A549 (cell line): Measurements from ENCODE around the gene MAMDC4. TPM values are rescaled to one million over a fixed set of nuclear protein-coding genes. Genes with fewer than 3 reads are reported as not detected.

Experiments used
- ATAC-seq, 2 experiments: fragments of 200-7000 bp in 1 of 2; fragments of >200 bp in 1 of 2; cut with Nextera tagmentation in 1 of 2; cut with Tn5 transposase in 1 of 2; 3 replicates each; pipeline versions ENCODE4 v1.8.0 to v1.9.1; 2018 to 2020; ENCODE audit warnings: mild to moderate bottlenecking in 1 of 2, moderate library complexity in 1 of 2
- CTCF ChIA-PET: fragments of 300-600 bp; sonication (Branson Sonifier 250); formaldehyde crosslinking; extraction: SDS; loops from one replicate; lab custom pipeline; 2021; ENCODE audit warnings: antibody characterized with exemption, inconsistent platforms; lab: Yijun Ruan, JAX
- POLR2A ChIA-PET: fragments of 350-600 bp; formaldehyde crosslinking; extraction: SDS; loops from one replicate; lab custom pipeline; 2021; ENCODE audit warnings: antibody characterized with exemption, inconsistent platforms; lab: Yijun Ruan, JAX
- DNase-seq, 2 experiments: peaks; one replicate each; pipeline versions ENCODE4 v3.0.0 to v3.0.0-alpha.2; 2011 to 2016; ENCODE audit warnings: low read depth in 1 of 2, low spot score in 1 of 2
- FAIRE-seq: peaks from 2 replicates; lab custom pipeline; 2011; peaks lifted over from hg19 to GRCh38; lab: Jason Lieb, UNC
- H3K27ac ChIP-seq, 2 experiments: fragments of >200 bp; sonication (Bioruptor Twin); formaldehyde crosslinking; 3 replicates each; pipeline ENCODE4 v1.5.1; 2016 to 2017
- H3K4me1 ChIP-seq: fragments of >200 bp; sonication (Bioruptor Twin); formaldehyde crosslinking; 3 replicates; pipeline ENCODE4 v1.6.1; 2016
- H3K4me2 ChIP-seq: fragments of >200 bp; sonication (Bioruptor Twin); formaldehyde crosslinking; 3 replicates; pipeline ENCODE4 v1.6.1; 2016
- H3K4me3 ChIP-seq: fragments of >200 bp; sonication (Bioruptor Twin); formaldehyde crosslinking; 3 replicates; pipeline ENCODE4 v1.5.1; 2016
- H3K9me3 ChIP-seq: fragments of >200 bp; sonication (Bioruptor Twin); formaldehyde crosslinking; 3 replicates; pipeline ENCODE4 v1.6.1; 2016
- CHD2 ChIP-seq: fragments of 150-350 bp; IDR thresholded peaks from 2 replicates; pipeline ENCODE4 v1.6.1; 2014; ENCODE audit warnings: low read length; ENCODE audit not compliant: partially characterized antibody
- FOSB ChIP-seq: fragments of 250-450 bp; sonication (Bioruptor Pico); IDR thresholded peaks from 2 replicates; pipeline ENCODE4 v1.5.0; 2020; ENCODE audit warnings: mild to moderate bottlenecking, moderate library complexity
- FOXS1 ChIP-seq: fragments of 250-450 bp; sonication (Bioruptor Pico); IDR thresholded peaks from 2 replicates; pipeline ENCODE4 v1.5.0; 2020; ENCODE audit warnings: mild to moderate bottlenecking, moderate library complexity
- GATA3 ChIP-seq: IDR thresholded peaks from 2 replicates; pipeline ENCODE4 v1.6.1; 2012; ENCODE audit warnings: borderline replicate concordance
- HOXA7 ChIP-seq: fragments of 250-450 bp; sonication (Bioruptor Pico); IDR thresholded peaks from 2 replicates; pipeline ENCODE4 v1.5.0; 2020; ENCODE audit warnings: mild to moderate bottlenecking, moderate library complexity
- HOXB13 ChIP-seq: fragments of 250-450 bp; sonication (Bioruptor Pico); IDR thresholded peaks from 2 replicates; pipeline ENCODE4 v1.5.0; 2020; ENCODE audit warnings: low read depth, mild to moderate bottlenecking, moderate library complexity
- HOXB5 ChIP-seq: fragments of 250-450 bp; sonication (Bioruptor Pico); IDR thresholded peaks from 2 replicates; pipeline ENCODE4 v1.5.0; 2020; ENCODE audit warnings: mild to moderate bottlenecking, moderate library complexity
- JUNB ChIP-seq: fragments of >200 bp; sonication (Bioruptor Twin); formaldehyde crosslinking; IDR thresholded peaks from 2 replicates; pipeline ENCODE4 v1.6.1; 2016
- KDM5A ChIP-seq: fragments of 200-600 bp; sonication (generic); IDR thresholded peaks from 2 replicates; pipeline ENCODE4 v1.6.1; 2016; ENCODE audit warnings: antibody characterized with exemption, mild to moderate bottlenecking
- MAZ ChIP-seq: fragments of 150-350 bp; IDR thresholded peaks from 2 replicates; pipeline ENCODE4 v1.6.1; 2014; ENCODE audit warnings: antibody characterized with exemption, low read depth, low read length, borderline replicate concordance
- NFE2L2 ChIP-seq: fragments of 150-350 bp; conservative IDR thresholded peaks from 2 replicates; pipeline ENCODE4 v1.6.1; 2014; ENCODE audit warnings: low read length
- RAD21 ChIP-seq, 2 experiments: fragments of >200 bp in 1 of 2; sonication (Bioruptor Twin) in 1 of 2; formaldehyde crosslinking in 1 of 2; IDR thresholded peaks in 1 of 2; conservative IDR thresholded peaks in 1 of 2; 2 replicates in 1 of 2; 3 replicates in 1 of 2; pipeline ENCODE4 v1.6.1; 2012 to 2018; ENCODE audit warnings: inconsistent platforms in 1 of 2
- RCOR1 ChIP-seq: fragments of 150-350 bp; IDR thresholded peaks from 2 replicates; pipeline ENCODE4 v1.6.1; 2014; ENCODE audit warnings: antibody characterized with exemption, low read length, low read depth
- RFX5 ChIP-seq: fragments of 450-650 bp; IDR thresholded peaks from 2 replicates; pipeline ENCODE4 v1.7.1; 2014; ENCODE audit warnings: antibody characterized with exemption, mild to moderate bottlenecking, moderate library complexity
- RNF2 ChIP-seq: fragments of 200-600 bp; sonication (generic); IDR thresholded peaks from 2 replicates; pipeline ENCODE4 v1.6.1; 2016; ENCODE audit warnings: low read depth, mild to moderate bottlenecking, antibody characterized with exemption, moderate library complexity, borderline replicate concordance
- SMC3 ChIP-seq: fragments of >200 bp; sonication (Bioruptor Twin); formaldehyde crosslinking; IDR thresholded peaks from 3 replicates; pipeline ENCODE4 v1.6.1; 2018; ENCODE audit warnings: inconsistent platforms
- ZNF302 ChIP-seq: fragments of 250-450 bp; sonication (Bioruptor Pico); IDR thresholded peaks from 2 replicates; pipeline ENCODE4 v1.9.0; 2021; ENCODE audit warnings: inconsistent platforms, mild to moderate bottlenecking, moderate library complexity
- WGBS: methylation state at CpG from one replicate; pipeline ENCODE4 v1.1.6; 2017; ENCODE audit errors: missing lambda C conversion rate; 5-methylcytosine and 5-hydroxymethylcytosine counted together
- polyA plus RNA-seq, 4 experiments: library from polyadenylated mRNA; depleted of rRNA in 3 of 4; stranded (reverse); fragments of >200 nt; fragmentation: RNase III in 1 of 4; extraction: RNeasy Plus Mini Kit Qiagen cat#74134 plus additional on column Dnase treatment in 1 of 4; gene quantifications; 2 replicates in 3 of 4; 3 replicates in 1 of 4; pipeline ENCODE4 v1.2.3, GENCODE V29; 2011 to 2017
- TF ChIP-seq, protein P1 (sequence below): fragments of >200 bp; sonication (Bioruptor Twin); formaldehyde crosslinking; IDR thresholded peaks from 3 replicates; pipeline ENCODE4 v1.5.1; 2016
- TF ChIP-seq, protein P2 (sequence below): fragments of 250-450 bp; sonication (Bioruptor Pico); IDR thresholded peaks from 2 replicates; pipeline ENCODE4 v1.5.0; 2020; ENCODE audit warnings: low read depth, mild to moderate bottlenecking, moderate library complexity
- TF ChIP-seq, protein P3 (sequence below): IDR thresholded peaks from 2 replicates; pipeline ENCODE4 v1.6.1; 2012; ENCODE audit warnings: low read depth, borderline replicate concordance

Gene MAMDC4
- polyA plus RNA-seq, 2 of the 4 experiments (the other 2 are of a cell fraction), result 1.3 to 7.3 TPM

DNA sequence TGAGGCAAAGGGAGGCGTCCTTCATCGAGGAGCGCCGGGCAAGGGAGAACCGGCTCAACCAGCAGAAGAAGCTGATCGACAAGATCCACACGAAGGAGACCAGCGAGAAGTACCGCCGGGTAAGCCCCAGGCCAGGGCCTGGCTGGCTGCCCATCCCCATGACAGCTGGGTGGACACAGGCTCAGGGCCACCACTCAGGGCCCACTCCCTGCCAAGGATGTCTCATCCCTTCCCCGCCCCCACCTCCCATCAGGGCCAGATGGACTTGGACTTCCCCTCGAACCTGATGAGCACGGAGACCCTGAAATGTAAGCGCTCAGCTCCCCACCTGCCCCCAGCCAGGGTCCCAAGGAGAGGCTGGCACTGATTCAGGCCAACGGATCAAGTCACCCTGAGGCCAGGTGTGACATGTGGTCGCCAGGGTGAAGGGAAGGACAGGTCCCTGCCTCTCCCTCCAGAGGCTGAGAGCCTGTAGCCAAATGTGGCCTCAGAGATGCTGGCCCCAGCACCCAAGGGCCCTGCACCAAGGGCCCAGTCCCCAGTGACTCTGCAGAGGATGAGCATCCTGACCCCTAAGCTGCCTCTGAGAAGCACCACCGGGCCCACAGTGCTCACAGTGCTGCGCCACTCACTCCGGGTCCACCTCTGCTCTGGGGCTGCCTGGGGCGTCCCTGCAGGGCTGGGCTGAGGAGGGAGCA, 47.5 kb upstream of the MAMDC4 start:
- TF ChIP-seq FOXS1 (CRISPR knock-in tag) (no peak), HOXB5 (no peak), CHD2 (no peak), GATA3 (no peak), HOXB13 (CRISPR knock-in tag) (no peak), HOXA7 (CRISPR knock-in tag) (no peak), SMC3 (no peak)
- TF ChIP-seq, protein P1, sequence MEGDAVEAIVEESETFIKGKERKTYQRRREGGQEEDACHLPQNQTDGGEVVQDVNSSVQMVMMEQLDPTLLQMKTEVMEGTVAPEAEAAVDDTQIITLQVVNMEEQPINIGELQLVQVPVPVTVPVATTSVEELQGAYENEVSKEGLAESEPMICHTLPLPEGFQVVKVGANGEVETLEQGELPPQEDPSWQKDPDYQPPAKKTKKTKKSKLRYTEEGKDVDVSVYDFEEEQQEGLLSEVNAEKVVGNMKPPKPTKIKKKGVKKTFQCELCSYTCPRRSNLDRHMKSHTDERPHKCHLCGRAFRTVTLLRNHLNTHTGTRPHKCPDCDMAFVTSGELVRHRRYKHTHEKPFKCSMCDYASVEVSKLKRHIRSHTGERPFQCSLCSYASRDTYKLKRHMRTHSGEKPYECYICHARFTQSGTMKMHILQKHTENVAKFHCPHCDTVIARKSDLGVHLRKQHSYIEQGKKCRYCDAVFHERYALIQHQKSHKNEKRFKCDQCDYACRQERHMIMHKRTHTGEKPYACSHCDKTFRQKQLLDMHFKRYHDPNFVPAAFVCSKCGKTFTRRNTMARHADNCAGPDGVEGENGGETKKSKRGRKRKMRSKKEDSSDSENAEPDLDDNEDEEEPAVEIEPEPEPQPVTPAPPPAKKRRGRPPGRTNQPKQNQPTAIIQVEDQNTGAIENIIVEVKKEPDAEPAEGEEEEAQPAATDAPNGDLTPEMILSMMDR, result no peak
- Histone ChIP-seq H3K4me3 (no peak overlapping the region), H3K4me2 (no peak overlapping the region), H3K9me3 (no peaks in the 10 kb centered on the region), H3K4me1 (peaks cover 27% of the 10 kb centered on the region), H3K27ac (no peak overlapping the region)
- ChIA-PET POLR2A (no interaction called here), CTCF (interaction anchor here (0.8 to 9.9 kb wide), 8 partner anchors 11 to 263 kb away, joined by 3 to 110 read pairs (median 5); partner anchors contain the start of gene TMEM141)
- no peak for FAIRE-seq
- ATAC-seq, result no peak
- DNase-seq, result no peak
- 93% methylated on average over 16 of the region's 20 CpGs for WGBS

DNA sequence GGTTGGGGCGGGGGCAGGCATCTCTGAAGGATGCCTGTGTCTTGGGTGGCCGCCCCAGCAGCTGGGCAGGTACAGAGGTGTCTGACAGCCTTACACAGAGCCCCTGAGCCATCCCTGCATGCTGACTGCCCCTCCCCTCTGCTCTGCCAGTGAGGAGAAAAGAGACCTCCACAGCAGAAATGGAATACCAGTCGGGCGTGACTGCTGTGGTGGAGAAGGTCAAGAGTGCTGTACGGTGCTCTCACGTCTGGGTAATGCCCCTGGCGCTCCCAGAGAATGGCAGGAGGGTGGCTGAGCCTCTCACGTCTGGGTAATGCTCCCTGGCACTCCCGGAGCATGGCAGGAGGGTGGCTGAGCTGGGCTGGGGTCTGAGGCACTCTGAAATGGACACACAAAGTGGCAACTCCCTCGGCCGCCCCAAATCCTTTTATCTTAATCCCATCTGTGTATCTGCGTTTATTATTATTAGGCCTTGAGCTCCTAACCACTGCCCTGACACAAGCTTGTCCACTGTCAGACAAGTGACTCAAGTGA, 46.9 kb upstream of the MAMDC4 start:
- ChIA-PET POLR2A (no interaction called here), CTCF (interaction anchor here (0.6 to 9.9 kb wide), 7 partner anchors 10 to 431 kb away, joined by 3 to 110 read pairs (median 4); partner anchors contain the start of genes AJM1 and TMEM141)
- FAIRE-seq (no peak), DNase-seq (no peak), ATAC-seq (no peak)
- no peak overlapping the region for H3K4me3 ChIP-seq
- no peak overlapping the region for H3K4me2 ChIP-seq
- WGBS, result 87% methylated on average over 12 of the region's 12 CpGs
- H3K4me1 ChIP-seq, result peaks cover 34% of the 10 kb centered on the region
- TF ChIP-seq RNF2, result no peak
- TF ChIP-seq RFX5, result no peak
- no peak for TF ChIP-seq KDM5A
- TF ChIP-seq FOSB, result no peak
- no peak for TF ChIP-seq JUNB
- no peak for TF ChIP-seq ZNF302
- TF ChIP-seq NFE2L2, result no peak
- TF ChIP-seq, protein P2, sequence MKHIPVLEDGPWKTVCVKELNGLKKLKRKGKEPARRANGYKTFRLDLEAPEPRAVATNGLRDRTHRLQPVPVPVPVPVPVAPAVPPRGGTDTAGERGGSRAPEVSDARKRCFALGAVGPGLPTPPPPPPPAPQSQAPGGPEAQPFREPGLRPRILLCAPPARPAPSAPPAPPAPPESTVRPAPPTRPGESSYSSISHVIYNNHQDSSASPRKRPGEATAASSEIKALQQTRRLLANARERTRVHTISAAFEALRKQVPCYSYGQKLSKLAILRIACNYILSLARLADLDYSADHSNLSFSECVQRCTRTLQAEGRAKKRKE (CRISPR knock-in tag), result no peak
- TF ChIP-seq CHD2, result no peak
- TF ChIP-seq RCOR1, result no peak
- TF ChIP-seq RAD21 (conservative IDR thresholded peaks at IDR 0.05 in 1 of 2, IDR thresholded peaks at IDR 0.05 in 1 of 2), result no peak
- TF ChIP-seq, protein P3, sequence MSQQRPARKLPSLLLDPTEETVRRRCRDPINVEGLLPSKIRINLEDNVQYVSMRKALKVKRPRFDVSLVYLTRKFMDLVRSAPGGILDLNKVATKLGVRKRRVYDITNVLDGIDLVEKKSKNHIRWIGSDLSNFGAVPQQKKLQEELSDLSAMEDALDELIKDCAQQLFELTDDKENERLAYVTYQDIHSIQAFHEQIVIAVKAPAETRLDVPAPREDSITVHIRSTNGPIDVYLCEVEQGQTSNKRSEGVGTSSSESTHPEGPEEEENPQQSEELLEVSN, result no peak
- TF ChIP-seq MAZ, result no peak
- H3K9me3 ChIP-seq, result no peaks in the 10 kb centered on the region
- H3K27ac ChIP-seq, result no peak overlapping the region
